Measurements from ENCODE around the gene TMEM154. TPM values are rescaled to one million over a fixed set of nuclear protein-coding genes. Genes with fewer than 3 reads are reported as not detected.

TMEM154 gene
- total and polyA plus RNA-seq, 8 donors: 1.5 to 21.9 (median 2.5) TPM

- no peak for ATAC-seq
- Histone ChIP-seq H3K27me3 (no peaks in the 10 kb centered on the region), H3K36me3 (no peaks in the 10 kb centered on the region), H3K27ac (no peak overlapping the region), H3K9me3 (no peaks in the 10 kb centered on the region), H3K4me3 (no peak overlapping the region), H3K4me1 (peaks cover 0 to 8% of the 10 kb centered on the region in 2 donors)
- intact Hi-C loops (cut with DNase I): no loop called here
- DNase-seq: no peak
- TF ChIP-seq CTCF (IDR thresholded peaks at IDR 0.05): no peak
These were observed 93.1 kb downstream of the TMEM154 start for GRCh38 chr4:152586668-152587067.

- no peak for TF ChIP-seq CTCF (IDR thresholded peaks at IDR 0.05)
- peaks cover 0 to 8% of the 10 kb centered on the region in 2 donors for H3K4me1 ChIP-seq
- H3K36me3 ChIP-seq: no peaks in the 10 kb centered on the region
- no peaks in the 10 kb centered on the region for H3K9me3 ChIP-seq
- no peak overlapping the region for H3K4me3 ChIP-seq
- H3K27ac ChIP-seq: no peak overlapping the region
- DNase-seq: no peak
- ATAC-seq: peak; percentile 91
- H3K27me3 ChIP-seq: no peaks in the 10 kb centered on the region
- intact Hi-C loops (cut with DNase I): no loop called here
These were observed 94.8 kb downstream of the TMEM154 start for GRCh38 chr4:152585023-152585441.

GRCh38 chr4:152581536-152582160 lies 98.1 kb downstream of the TMEM154 start:
- TF ChIP-seq CTCF (IDR thresholded peaks at IDR 0.05): no peak

GRCh38 chr4:152579916-152580315 lies 99.9 kb downstream of the TMEM154 start:
- H3K4me3 ChIP-seq: no peak overlapping the region
- no peak for DNase-seq
- H3K9me3 ChIP-seq: no peaks in the 10 kb centered on the region
- ATAC-seq: no peak
- no peaks in the 10 kb centered on the region for H3K27me3 ChIP-seq
- peaks cover 0 to under 1% of the 10 kb centered on the region in 2 donors for H3K4me1 ChIP-seq
- H3K27ac ChIP-seq: no peak overlapping the region
- no peaks in the 10 kb centered on the region for H3K36me3 ChIP-seq
- TF ChIP-seq CTCF (IDR thresholded peaks at IDR 0.05): no peak
- intact Hi-C loops (cut with DNase I): no loop called here

More at GRCh38 chr4:152581536-152582160, 98.1 kb downstream of the TMEM154 start:
- no peak overlapping the region for H3K4me3 ChIP-seq
- intact Hi-C loops (cut with DNase I): no loop called here
- DNase-seq (no peak), ATAC-seq (no peak)
- peaks cover 0 to 8% of the 10 kb centered on the region in 2 donors for H3K4me1 ChIP-seq
- no peaks in the 10 kb centered on the region for H3K36me3 ChIP-seq
- H3K27me3 ChIP-seq: no peaks in the 10 kb centered on the region
- no peaks in the 10 kb centered on the region for H3K9me3 ChIP-seq
- no peak overlapping the region for H3K27ac ChIP-seq

GRCh38 chr4:152579107-152579764 lies 100.6 kb downstream of the TMEM154 start:
- H3K27me3 ChIP-seq: no peaks in the 10 kb centered on the region
- DNase-seq (no peak), ATAC-seq (no peak)
- no peaks in the 10 kb centered on the region for H3K4me1 ChIP-seq
- no peaks in the 10 kb centered on the region for H3K36me3 ChIP-seq
- no peak overlapping the region for H3K27ac ChIP-seq
- intact Hi-C loops (cut with DNase I): no loop called here
- TF ChIP-seq CTCF (IDR thresholded peaks at IDR 0.05): no peak
- H3K4me3 ChIP-seq: no peak overlapping the region
- H3K9me3 ChIP-seq: no peaks in the 10 kb centered on the region

Measured in left lung (tissue), 10 donors.